IMR-90 (cell line): ENCODE measurements around the gene BGN. TPM values are rescaled to one million over a fixed set of nuclear protein-coding genes. Genes with fewer than 3 reads are reported as not detected.

Source experiments
- ATAC-seq: fragments of 200-7000 bp; cut with Tn5 transposase; 2 replicates; pipeline ENCODE4 v1.9.1; 2020; ENCODE audit warnings: low read depth, mild to moderate bottlenecking, moderate library complexity
- BruUV-seq: library from RNA; stranded (reverse); fragments of 400-500 nt; replicated peaks from 2 replicates; lab custom pipeline; 2021; lab: Mats Ljungman, UMichigan
- CTCF ChIA-PET: fragments of 300-600 bp; formaldehyde crosslinking; extraction: SDS; loops from one replicate; lab custom pipeline; 2021; ENCODE audit warnings: antibody characterized with exemption; lab: Yijun Ruan, JAX
- POLR2A ChIA-PET: fragments of 300-600 bp; sonication (Branson Sonifier 250); formaldehyde crosslinking; loops from one replicate; lab custom pipeline; 2022; ENCODE audit warnings: antibody characterized with exemption; ENCODE audit not compliant: unreplicated experiment; lab: Charles Lee
- DNase-seq: peaks from one replicate; pipeline ENCODE4 v3.0.0; 2013
- H2AFZ ChIP-seq: replicated peaks from 2 replicates; pipeline ENCODE3; 2013; ENCODE audit warnings: low read length, mild to moderate bottlenecking; ENCODE audit not compliant: poor library complexity
- H2AK5ac ChIP-seq: 2 replicates; pipeline ENCODE4 v1.6.1; 2013; ENCODE audit warnings: low read depth, low read length, inconsistent platforms
- H2AK9ac ChIP-seq: replicated peaks from 2 replicates; pipeline ENCODE3; 2013; ENCODE audit warnings: mild to moderate bottlenecking, low read depth, low read length, moderate library complexity; ENCODE audit not compliant: poor library complexity
- H2BK120ac ChIP-seq: 2 replicates; pipeline ENCODE4 v1.6.1; 2013; ENCODE audit warnings: low read depth, low read length, inconsistent platforms
- H2BK15ac ChIP-seq: 3 replicates; pipeline ENCODE4 v1.6.1; 2013; ENCODE audit warnings: low read depth, low read length, inconsistent platforms
- H2BK20ac ChIP-seq: 2 replicates; pipeline ENCODE4 v1.6.1; 2013; ENCODE audit warnings: low read depth, mild to moderate bottlenecking, inconsistent platforms, low read length, moderate library complexity
- H2BK5ac ChIP-seq: 2 replicates; pipeline ENCODE4 v1.6.1; 2013; ENCODE audit warnings: mild to moderate bottlenecking, low read depth, low read length, inconsistent platforms; ENCODE audit not compliant: poor library complexity, severe bottlenecking
- H3K14ac ChIP-seq: replicated peaks from 2 replicates; pipeline ENCODE4 v1.6.1; 2013; ENCODE audit warnings: low read depth, low read length, inconsistent platforms
- H3K18ac ChIP-seq: 2 replicates; pipeline ENCODE4 v1.6.1; 2013; ENCODE audit warnings: low read depth, low read length, control low read depth
- H3K23ac ChIP-seq: 2 replicates; pipeline ENCODE4 v1.6.1; 2013; ENCODE audit warnings: low read depth, low read length, inconsistent platforms
- H3K27ac ChIP-seq: 2 replicates; pipeline ENCODE4 v1.5.1; 2013; ENCODE audit warnings: mild to moderate bottlenecking, control low read depth, low read length; ENCODE audit not compliant: insufficient read depth
- H3K27me3 ChIP-seq: 2 replicates; pipeline ENCODE4 v1.6.1; 2013; ENCODE audit warnings: low read length; ENCODE audit not compliant: control insufficient read depth, insufficient read depth
- H3K36me3 ChIP-seq: 2 replicates; pipeline ENCODE4 v1.6.1; 2013; ENCODE audit warnings: low read length, mixed read lengths; ENCODE audit not compliant: control insufficient read depth, insufficient read depth
- H3K4ac ChIP-seq: 2 replicates; pipeline ENCODE4 v1.6.1; 2013; ENCODE audit warnings: low read depth, low read length, inconsistent platforms
- H3K4me1 ChIP-seq: 2 replicates; pipeline ENCODE4 v1.6.1; 2013; ENCODE audit warnings: low read length, mixed read lengths; ENCODE audit not compliant: control insufficient read depth, insufficient read depth
- H3K4me2 ChIP-seq: 2 replicates; pipeline ENCODE4 v1.6.1; 2013; ENCODE audit warnings: low read depth, mild to moderate bottlenecking, control low read depth, low read length, moderate library complexity
- H3K4me3 ChIP-seq: 2 replicates; pipeline ENCODE4 v1.5.1; 2013; ENCODE audit warnings: low read depth, mild to moderate bottlenecking, control low read depth, low read length, moderate library complexity; ENCODE audit not compliant: insufficient read depth
- H3K56ac ChIP-seq: 2 replicates; pipeline ENCODE4 v1.6.1; 2013; ENCODE audit warnings: low read length, inconsistent platforms; ENCODE audit not compliant: insufficient read depth; ENCODE audit errors: extremely low read depth
- H3K79me1 ChIP-seq, 2 experiments: 2 replicates each; pipeline ENCODE4 v1.6.1; 2013; ENCODE audit warnings: low read length in 2 of 2, inconsistent platforms in 1 of 2, low read depth in 1 of 2
- H3K9ac ChIP-seq: 2 replicates; pipeline ENCODE4 v1.6.1; 2013; ENCODE audit warnings: low read depth, low read length, control low read depth
- H3K9me1 ChIP-seq: 2 replicates; pipeline ENCODE4 v1.6.1; 2013; ENCODE audit warnings: low read length, inconsistent platforms; ENCODE audit not compliant: insufficient read depth
- H3K9me3 ChIP-seq: 2 replicates; pipeline ENCODE4 v1.6.1; 2013; ENCODE audit warnings: low read length; ENCODE audit not compliant: control insufficient read depth, insufficient read depth
- H4K20me1 ChIP-seq: 2 replicates; pipeline ENCODE4 v1.6.1; 2013; ENCODE audit warnings: low read length, inconsistent platforms; ENCODE audit not compliant: insufficient read depth
- H4K5ac ChIP-seq: 2 replicates; pipeline ENCODE4 v1.6.1; 2013; ENCODE audit warnings: mild to moderate bottlenecking, low read depth, low read length, control low read depth
- H4K8ac ChIP-seq, 2 experiments: 2 replicates each; pipeline ENCODE4 v1.6.1; 2013; ENCODE audit warnings: low read depth in 2 of 2, low read length in 2 of 2, control low read depth in 1 of 2, inconsistent platforms in 1 of 2
- H4K91ac ChIP-seq: 2 replicates; pipeline ENCODE4 v1.6.1; 2013; ENCODE audit warnings: low read depth, low read length, inconsistent platforms; ENCODE audit not compliant: insufficient read depth
- CEBPB ChIP-seq: IDR thresholded peaks from 2 replicates; pipeline ENCODE4 v1.6.1; 2012; ENCODE audit warnings: low read depth, low read length, improper control_type of control experiment
- CHD1 ChIP-seq: IDR thresholded peaks from 2 replicates; pipeline ENCODE4 v1.6.1; 2012; ENCODE audit warnings: low read depth, low read length, improper control_type of control experiment
- ELK1 ChIP-seq: fragments of 150-350 bp; IDR thresholded peaks from 2 replicates; pipeline ENCODE4 v1.6.1; 2016; ENCODE audit warnings: low read depth, mild to moderate bottlenecking, low read length, moderate library complexity, borderline replicate concordance
- FOS ChIP-seq: fragments of 150-350 bp; IDR thresholded peaks from 2 replicates; pipeline ENCODE4 v1.6.1; 2016; ENCODE audit warnings: low read depth, low read length
- MAFK ChIP-seq: IDR thresholded peaks from 2 replicates; pipeline ENCODE4 v1.6.1; 2012; ENCODE audit warnings: low read depth, low read length, improper control_type of control experiment
- MAZ ChIP-seq: IDR thresholded peaks from 2 replicates; pipeline ENCODE4 v1.6.1; 2012; ENCODE audit warnings: low read depth, mild to moderate bottlenecking, low read length, improper control_type of control experiment, moderate library complexity, borderline replicate concordance
- MXI1 ChIP-seq: IDR thresholded peaks from 2 replicates; pipeline ENCODE4 v1.6.1; 2012; ENCODE audit warnings: low read depth, mild to moderate bottlenecking, low read length, moderate library complexity, borderline replicate concordance
- NFE2L2 ChIP-seq: fragments of 150-350 bp; IDR thresholded peaks from 2 replicates; pipeline ENCODE4 v1.6.1; 2016; ENCODE audit warnings: low read depth, mild to moderate bottlenecking, low read length
- POLR2A ChIP-seq: IDR thresholded peaks from 2 replicates; pipeline ENCODE4 v1.6.1; 2012; ENCODE audit warnings: mild to moderate bottlenecking, low read depth, low read length
- RAD21 ChIP-seq: IDR thresholded peaks from 2 replicates; pipeline ENCODE4 v1.6.1; 2012; ENCODE audit warnings: low read length, improper control_type of control experiment
- RCOR1 ChIP-seq: IDR thresholded peaks from 2 replicates; pipeline ENCODE4 v1.6.1; 2012; ENCODE audit warnings: mild to moderate bottlenecking, low read length, improper control_type of control experiment; ENCODE audit not compliant: insufficient replicate concordance
- RFX5 ChIP-seq: IDR thresholded peaks from 2 replicates; pipeline ENCODE4 v1.8.0; 2012; ENCODE audit warnings: low read depth, mild to moderate bottlenecking, low read length, moderate library complexity
- SMC3 ChIP-seq: fragments of 150-350 bp; IDR thresholded peaks from 2 replicates; pipeline ENCODE4 v1.6.1; 2016; ENCODE audit warnings: low read depth, mild to moderate bottlenecking, antibody characterized with exemption, low read length, moderate library complexity
- USF2 ChIP-seq: fragments of 150-350 bp; IDR thresholded peaks from 2 replicates; pipeline ENCODE4 v1.6.1; 2017; ENCODE audit warnings: mild to moderate bottlenecking, antibody characterized with exemption, low read length, low read depth
- WGBS, 2 experiments: methylation state at CpG; one replicate each; pipeline versions ENCODE4 v1.1.5 to v1.1.7; 2013; ENCODE audit warnings: missing lambda C conversion rate in 2 of 2; ENCODE audit not compliant: insufficient read length in 1 of 2; ENCODE audit errors: extremely low coverage in 2 of 2; 5-methylcytosine and 5-hydroxymethylcytosine counted together
- dilution Hi-C: fragments of 300-500 bp; cut with HindIII; formaldehyde crosslinking; loops from one replicate; pipeline ENCODE4 v1.14.3; 2018; ENCODE audit warnings: low sequenced_read_pairs; ENCODE audit not compliant: unreplicated experiment
- in situ Hi-C: fragments of 300-500 bp; cut with MboI; formaldehyde crosslinking; loops from 3 replicates; pipeline ENCODE4 v1.14.3; 2019; ENCODE audit warnings: low sequenced_read_pairs, inconsistent platforms, mixed read lengths
- intact Hi-C: fragments of 100-400 bp; cut with micrococcal nuclease; formaldehyde crosslinking; loops from 2 replicates; pipeline ENCODE4 v1.10.0; 2022
- polyA plus RNA-seq, 3 experiments: library from polyadenylated mRNA; depleted of rRNA; stranded (reverse); fragments of >200 nt; gene quantifications; 2 replicates each; pipeline ENCODE4 v1.2.3, GENCODE V29; 2012; ENCODE audit warnings: low replicate concordance in 1 of 3
- total RNA-seq: library from RNA; depleted of rRNA; stranded (reverse); fragments of >200 nt; gene quantifications from 2 replicates; pipeline ENCODE4 v1.2.3, GENCODE V29; 2012
- TF ChIP-seq, protein P1 (sequence below): conservative IDR thresholded peaks from 2 replicates; pipeline ENCODE4 v1.5.1; 2012; ENCODE audit warnings: mild to moderate bottlenecking, low read depth, low read length, improper control_type of control experiment

Gene BGN
- total and polyA plus RNA-seq, 2 of the 4 experiments (the other 2 are of a cell fraction): 11.3 to 298 TPM

DNA sequence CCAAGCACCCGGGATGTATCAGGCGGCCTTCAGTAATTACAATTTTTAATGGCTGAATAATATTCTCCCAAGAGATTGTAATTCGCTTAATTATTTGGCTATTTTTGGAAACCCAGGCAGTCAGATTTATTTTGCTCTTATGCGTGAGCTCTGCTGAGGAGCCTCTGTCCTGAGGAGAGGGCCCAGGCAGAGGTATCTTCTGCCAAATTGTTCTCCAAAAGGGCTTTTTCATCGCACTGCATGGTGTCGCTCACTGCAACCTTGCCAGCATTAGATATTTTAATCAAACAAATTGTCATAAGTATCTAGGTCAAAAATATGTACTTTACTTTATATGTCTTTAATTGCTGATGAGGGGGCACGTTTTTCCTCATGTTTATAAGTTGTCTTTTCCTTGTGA lies 28.5 kb downstream of the BGN start:
- H2AK9ac ChIP-seq: no peak overlapping the region
- peaks cover 32% of the 10 kb centered on the region; the same call in 1 of the 2 replicates for H3K27me3 ChIP-seq
- no peak overlapping the region for H3K4ac ChIP-seq
- no peak overlapping the region for H3K23ac ChIP-seq
- H3K79me1 ChIP-seq: no peaks in the 10 kb centered on the region
- no peak overlapping the region for H4K5ac ChIP-seq
- no peak overlapping the region for H3K9ac ChIP-seq
- H4K8ac ChIP-seq: no peak overlapping the region
- CTCF ChIA-PET: interaction anchor here (0.7 kb wide), 1 partner anchor 682 kb away, joined by 3 read pairs; no protein-coding TSS in a partner anchor
- no TSS peak for BruUV-seq
- H3K56ac ChIP-seq: no peak overlapping the region
- H3K14ac ChIP-seq: no peak overlapping the region
- POLR2A ChIA-PET: no interaction called here
- no peaks in the 10 kb centered on the region for H4K20me1 ChIP-seq
- peaks cover 2% of the 10 kb centered on the region; the same call in 1 of the 2 replicates for H3K9me3 ChIP-seq
- in situ Hi-C loops (no loop called here), dilution Hi-C loops (no loop called here), intact Hi-C loops (no loop called here)
- no peaks in the 10 kb centered on the region for H3K36me3 ChIP-seq
- H2BK15ac ChIP-seq: no peak overlapping the region
- no peak for TF ChIP-seq RAD21
- no peak for TF ChIP-seq RCOR1
- TF ChIP-seq MAZ: no peak
- TF ChIP-seq MXI1: no peak
- TF ChIP-seq NFE2L2: no peak
- TF ChIP-seq ELK1: no peak
- TF ChIP-seq SMC3: no peak
- TF ChIP-seq FOS: no peak
- TF ChIP-seq USF2: no peak
- no peak for TF ChIP-seq RFX5
- TF ChIP-seq CEBPB: no peak
- no peak for TF ChIP-seq POLR2A
- no peak for TF ChIP-seq CHD1
- TF ChIP-seq, protein P1, sequence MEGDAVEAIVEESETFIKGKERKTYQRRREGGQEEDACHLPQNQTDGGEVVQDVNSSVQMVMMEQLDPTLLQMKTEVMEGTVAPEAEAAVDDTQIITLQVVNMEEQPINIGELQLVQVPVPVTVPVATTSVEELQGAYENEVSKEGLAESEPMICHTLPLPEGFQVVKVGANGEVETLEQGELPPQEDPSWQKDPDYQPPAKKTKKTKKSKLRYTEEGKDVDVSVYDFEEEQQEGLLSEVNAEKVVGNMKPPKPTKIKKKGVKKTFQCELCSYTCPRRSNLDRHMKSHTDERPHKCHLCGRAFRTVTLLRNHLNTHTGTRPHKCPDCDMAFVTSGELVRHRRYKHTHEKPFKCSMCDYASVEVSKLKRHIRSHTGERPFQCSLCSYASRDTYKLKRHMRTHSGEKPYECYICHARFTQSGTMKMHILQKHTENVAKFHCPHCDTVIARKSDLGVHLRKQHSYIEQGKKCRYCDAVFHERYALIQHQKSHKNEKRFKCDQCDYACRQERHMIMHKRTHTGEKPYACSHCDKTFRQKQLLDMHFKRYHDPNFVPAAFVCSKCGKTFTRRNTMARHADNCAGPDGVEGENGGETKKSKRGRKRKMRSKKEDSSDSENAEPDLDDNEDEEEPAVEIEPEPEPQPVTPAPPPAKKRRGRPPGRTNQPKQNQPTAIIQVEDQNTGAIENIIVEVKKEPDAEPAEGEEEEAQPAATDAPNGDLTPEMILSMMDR: no peak
- no peak for TF ChIP-seq MAFK
- DNase-seq (no peak), ATAC-seq (no peak)
- H3K4me3 ChIP-seq: no peak overlapping the region
- H2AFZ ChIP-seq: no peak overlapping the region
- no CpG with 5 or more reads among the region's 7 CpGs for WGBS, 2 experiments
- H3K27ac ChIP-seq: no peak overlapping the region
- no peak overlapping the region for H4K91ac ChIP-seq
- no peak overlapping the region for H3K4me2 ChIP-seq
- H3K18ac ChIP-seq: no peak overlapping the region
- H2BK20ac ChIP-seq: no peak overlapping the region
- H2AK5ac ChIP-seq: no peak overlapping the region
- no peak overlapping the region for H2BK120ac ChIP-seq
- H3K4me1 ChIP-seq: peaks cover 2% of the 10 kb centered on the region; the same call in 1 of the 2 replicates
- no peaks in the 10 kb centered on the region; the same call in 1 of the 2 replicates for H3K9me1 ChIP-seq
- H2BK5ac ChIP-seq: no peak overlapping the region
